Measurements from ENCODE around the gene UST.

UST gene

DNA sequence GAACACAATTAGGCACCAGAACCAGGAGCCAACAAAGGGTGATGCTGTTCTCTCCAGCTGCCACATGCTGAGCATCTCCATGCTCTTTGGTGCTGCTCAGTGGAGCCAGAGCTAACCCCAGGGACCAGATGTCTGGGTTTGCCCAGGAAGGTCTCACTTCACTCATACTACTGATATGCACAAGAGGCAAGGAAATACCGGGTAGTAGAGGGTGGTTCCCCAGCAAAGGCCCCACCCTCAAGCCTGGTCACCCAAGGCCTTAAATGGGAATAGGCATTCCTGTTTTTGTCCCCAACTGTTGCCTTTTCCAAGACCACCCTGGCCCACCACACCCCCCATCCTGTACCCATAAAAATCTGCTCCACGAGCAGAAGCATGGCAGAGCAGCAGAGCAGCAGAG lies 366.1 kb downstream of the UST start:
- CTCF ChIA-PET, result no interaction called here
- TF ChIP-seq ARNT (IDR thresholded peaks at IDR 0.05) (no peak), SP1 (IDR thresholded peaks at IDR 0.05) (no peak), ZNF384 (IDR thresholded peaks at IDR 0.05) (no peak)
- POLR2A ChIA-PET, result no interaction called here
- no peak for DNase-seq (ENCODE audit: extremely low spot score)

DNA sequence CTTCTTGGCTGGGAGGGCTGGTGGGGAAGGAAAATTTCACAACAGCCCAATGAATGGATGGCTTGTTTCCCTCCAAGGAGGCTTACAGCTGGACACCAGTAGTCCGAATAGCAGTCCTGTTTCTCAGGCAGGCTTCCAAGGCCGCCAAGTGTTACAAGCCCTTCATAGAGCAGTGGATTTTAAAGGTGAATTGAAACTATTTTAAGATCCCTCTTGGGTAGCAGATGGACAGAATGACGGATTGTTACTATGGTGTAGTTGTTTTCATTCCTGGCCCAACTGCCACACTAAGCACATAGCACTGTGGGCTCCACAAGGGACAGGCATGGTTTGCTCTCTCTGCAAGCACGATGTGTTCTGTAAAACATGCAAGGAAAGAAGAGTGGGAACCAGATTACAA lies 367.3 kb downstream of the UST start:
- POLR2A ChIA-PET, result no interaction called here
- no peak for DNase-seq (ENCODE audit: extremely low spot score)
- CTCF ChIA-PET, result no interaction called here
- TF ChIP-seq HDGF (IDR thresholded peaks at IDR 0.05; ENCODE audit: borderline replicate concordance) (no peak), ZNF384 (IDR thresholded peaks at IDR 0.05) (no peak), FOXA1 (IDR thresholded peaks at IDR 0.05) (no peak), ARNT (IDR thresholded peaks at IDR 0.05) (no peak), TARDBP (IDR thresholded peaks at IDR 0.05) (no peak), FOXM1 (IDR thresholded peaks at IDR 0.05; ENCODE audit: borderline replicate concordance) (no peak), BHLHE40 (IDR thresholded peaks at IDR 0.05; ENCODE audit: borderline replicate concordance) (no peak), CTBP1 (IDR thresholded peaks at IDR 0.05; ENCODE audit: borderline replicate concordance) (no peak), LEF1 (IDR thresholded peaks at IDR 0.05; ENCODE audit: borderline replicate concordance) (no peak), FOXK2 (IDR thresholded peaks at IDR 0.05) (no peak), SUZ12 (IDR thresholded peaks at IDR 0.05) (no peak), L3MBTL2 (conservative IDR thresholded peaks at IDR 0.05) (no peak)

DNA sequence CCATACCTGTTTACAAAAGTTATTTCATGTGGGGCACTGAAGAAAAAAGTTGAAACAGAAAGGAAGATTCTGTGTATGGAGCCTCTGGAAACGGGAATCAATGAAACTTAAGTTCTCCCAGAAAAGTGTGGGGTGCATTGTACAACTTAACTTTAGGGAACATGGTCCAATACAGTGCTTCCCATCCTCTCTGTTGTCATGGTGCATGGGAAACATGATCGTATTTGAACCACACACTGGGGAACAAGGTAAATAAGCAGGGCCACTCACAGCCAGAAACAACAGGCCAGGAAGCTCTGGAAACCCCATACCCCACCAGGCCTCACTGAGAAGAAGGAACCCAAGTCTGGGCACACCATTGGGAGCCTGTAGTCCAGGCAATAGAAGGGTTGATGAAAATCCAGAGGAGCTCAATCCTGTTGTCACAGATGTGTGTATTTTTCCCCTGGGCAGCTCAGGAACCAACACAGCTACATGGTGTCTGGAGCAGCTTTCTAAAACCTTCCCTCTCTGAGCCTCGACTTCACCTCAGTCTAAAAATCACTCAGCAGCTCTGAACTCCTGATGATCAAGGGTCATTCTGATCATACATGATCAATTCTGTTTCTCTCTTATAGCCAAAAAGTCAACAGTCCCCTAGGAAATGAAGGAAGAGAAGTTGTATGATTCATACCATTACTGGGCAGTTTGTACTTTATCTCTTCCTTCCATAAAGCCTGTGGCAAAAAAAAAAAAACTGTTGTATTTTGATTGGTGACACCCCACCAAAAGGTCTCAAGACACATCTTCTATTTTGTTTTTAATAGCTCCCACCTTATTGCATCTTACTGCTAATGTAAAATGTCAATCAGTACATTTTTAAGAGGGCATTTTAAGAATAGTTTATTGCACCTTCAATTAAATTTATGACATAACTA lies 372.2 kb downstream of the UST start:
- ChIA-PET CTCF (interaction anchor here (0.7 kb wide), 1 partner anchor 13 kb away, joined by 6 read pairs; no protein-coding TSS in a partner anchor), POLR2A (no interaction called here)
- TF ChIP-seq FOXK2 (IDR thresholded peaks at IDR 0.05) (no peak), CTBP1 (IDR thresholded peaks at IDR 0.05; ENCODE audit: borderline replicate concordance) (no peak), ZNF384 (IDR thresholded peaks at IDR 0.05) (no peak), NFRKB (IDR thresholded peaks at IDR 0.05) (no peak), TARDBP (IDR thresholded peaks at IDR 0.05) (no peak), FOXA1 (IDR thresholded peaks at IDR 0.05) (no peak)
- no peak for DNase-seq (ENCODE audit: extremely low spot score)

DNA sequence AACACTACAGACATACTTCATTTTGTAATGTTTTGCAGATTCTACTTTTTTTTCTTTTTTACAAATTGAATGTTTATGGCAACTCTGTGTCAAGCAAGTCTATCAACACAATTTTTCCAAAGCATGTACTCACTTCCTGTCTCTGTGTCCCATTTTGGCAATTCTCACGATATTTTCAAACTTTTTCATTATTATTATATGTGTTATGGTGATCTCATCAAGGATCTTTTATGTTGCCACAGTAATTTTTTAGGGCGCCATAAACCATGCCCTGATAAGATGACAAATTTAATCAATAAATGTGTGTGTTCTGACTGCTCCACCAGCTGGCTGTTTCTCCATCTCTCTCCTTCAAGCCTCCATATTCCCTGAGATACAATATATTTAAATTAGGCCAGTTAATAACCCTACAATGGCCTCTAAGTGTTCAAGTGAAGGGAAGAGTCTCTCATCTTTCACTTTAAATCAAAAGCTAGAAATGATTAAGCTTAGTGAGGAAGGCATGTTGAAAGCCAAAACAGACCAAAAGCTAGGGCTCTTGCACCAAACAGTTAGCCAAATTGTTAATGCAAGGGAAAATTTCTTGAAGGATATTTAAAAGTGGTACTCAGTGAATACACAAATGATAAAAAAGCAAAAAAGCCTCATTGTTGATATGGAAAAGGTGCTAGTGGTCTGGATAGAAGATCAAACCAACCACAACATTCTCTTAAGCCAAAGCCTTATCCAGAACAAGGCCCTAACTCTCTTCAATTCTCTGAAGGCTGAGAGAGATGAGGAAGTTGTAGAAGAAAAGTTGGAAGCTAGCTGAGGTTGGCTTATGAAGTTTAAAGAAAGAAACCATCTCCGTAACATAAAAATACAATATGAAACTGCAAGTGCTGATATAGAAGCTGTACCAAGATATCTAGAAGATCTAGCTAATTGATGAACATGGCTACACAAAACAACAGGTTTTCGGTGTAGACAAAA lies 376.3 kb downstream of the UST start:
- POLR2A ChIA-PET, result no interaction called here
- CTCF ChIA-PET, result no interaction called here
- no peak for TF ChIP-seq FOXA1 (IDR thresholded peaks at IDR 0.05)
- TF ChIP-seq, protein P1, sequence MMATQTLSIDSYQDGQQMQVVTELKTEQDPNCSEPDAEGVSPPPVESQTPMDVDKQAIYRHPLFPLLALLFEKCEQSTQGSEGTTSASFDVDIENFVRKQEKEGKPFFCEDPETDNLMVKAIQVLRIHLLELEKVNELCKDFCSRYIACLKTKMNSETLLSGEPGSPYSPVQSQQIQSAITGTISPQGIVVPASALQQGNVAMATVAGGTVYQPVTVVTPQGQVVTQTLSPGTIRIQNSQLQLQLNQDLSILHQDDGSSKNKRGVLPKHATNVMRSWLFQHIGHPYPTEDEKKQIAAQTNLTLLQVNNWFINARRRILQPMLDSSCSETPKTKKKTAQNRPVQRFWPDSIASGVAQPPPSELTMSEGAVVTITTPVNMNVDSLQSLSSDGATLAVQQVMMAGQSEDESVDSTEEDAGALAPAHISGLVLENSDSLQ (IDR thresholded peaks at IDR 0.05), result no peak
- TF ChIP-seq ELF4 (IDR thresholded peaks at IDR 0.05), result no peak
- TF ChIP-seq TARDBP (IDR thresholded peaks at IDR 0.05), result no peak
- no peak for TF ChIP-seq FOXK2 (IDR thresholded peaks at IDR 0.05)
- no peak for TF ChIP-seq L3MBTL2 (conservative IDR thresholded peaks at IDR 0.05)
- TF ChIP-seq SP1 (IDR thresholded peaks at IDR 0.05), result no peak
- TF ChIP-seq LEF1 (IDR thresholded peaks at IDR 0.05; ENCODE audit: borderline replicate concordance), result no peak
- no peak for TF ChIP-seq HDGF (IDR thresholded peaks at IDR 0.05; ENCODE audit: borderline replicate concordance)
- no peak for DNase-seq (ENCODE audit: extremely low spot score)

DNA sequence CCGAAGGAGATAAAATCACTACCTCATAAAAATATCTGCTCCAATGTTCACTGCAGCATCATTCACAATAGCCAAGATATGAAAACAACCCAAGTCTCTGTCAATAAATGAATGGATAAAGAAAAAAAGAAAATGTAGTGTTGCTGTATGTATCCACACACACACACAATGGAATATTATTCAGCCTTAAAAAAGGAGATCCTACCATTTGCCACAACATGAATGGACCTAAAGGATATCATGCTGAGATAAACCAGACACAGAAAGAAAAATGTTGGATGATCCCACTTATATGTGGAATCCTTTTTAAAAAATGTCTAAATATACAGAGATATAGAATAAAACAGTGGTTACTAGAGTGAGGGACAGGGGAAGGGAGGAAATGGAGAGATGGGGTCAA lies 378.5 kb downstream of the UST start:
- ChIA-PET POLR2A (no interaction called here), CTCF (no interaction called here)
- no peak for TF ChIP-seq SP1 (IDR thresholded peaks at IDR 0.05)
- TF ChIP-seq LEF1 (IDR thresholded peaks at IDR 0.05; ENCODE audit: borderline replicate concordance), result no peak
- no peak for TF ChIP-seq NFRKB (IDR thresholded peaks at IDR 0.05)
- no peak for TF ChIP-seq FOXM1 (IDR thresholded peaks at IDR 0.05; ENCODE audit: borderline replicate concordance)
- TF ChIP-seq FOXA1 (IDR thresholded peaks at IDR 0.05), result no peak
- no peak for TF ChIP-seq FOXK2 (IDR thresholded peaks at IDR 0.05)
- TF ChIP-seq ZNF384 (IDR thresholded peaks at IDR 0.05), result no peak
- no peak for TF ChIP-seq ELF4 (IDR thresholded peaks at IDR 0.05)
- no peak for TF ChIP-seq TARDBP (IDR thresholded peaks at IDR 0.05)
- TF ChIP-seq SUZ12 (IDR thresholded peaks at IDR 0.05), result no peak
- TF ChIP-seq L3MBTL2 (conservative IDR thresholded peaks at IDR 0.05), result no peak
- TF ChIP-seq BHLHE40 (IDR thresholded peaks at IDR 0.05; ENCODE audit: borderline replicate concordance), result no peak
- TF ChIP-seq HDGF (IDR thresholded peaks at IDR 0.05; ENCODE audit: borderline replicate concordance), result no peak
- TF ChIP-seq, protein P1 (IDR thresholded peaks at IDR 0.05), result no peak
- DNase-seq (ENCODE audit: extremely low spot score), result no peak
